Mesendoderm (in vitro differentiated cells): ENCODE data around the gene DDX50. TPM values are rescaled to one million over a fixed set of nuclear protein-coding genes. Genes with fewer than 3 reads are reported as not detected.
A peak's percentile ranks its signal among the peaks of the same experiment; 100 is the strongest.

ENCODE experiments used
- DNase-seq: peaks from one replicate; pipeline ENCODE4 v3.0.0; 2013
- H2AK5ac ChIP-seq: 2 replicates; pipeline ENCODE4 v1.6.1; 2013; ENCODE audit warnings: low read length, inconsistent platforms
- H2BK120ac ChIP-seq: 2 replicates; pipeline ENCODE4 v1.6.1; 2013; ENCODE audit warnings: low read depth, mild to moderate bottlenecking, low read length, moderate library complexity, mixed read lengths
- H2BK15ac ChIP-seq: replicated peaks from 2 replicates; pipeline ENCODE4 v1.6.1; 2013; ENCODE audit warnings: low read depth, mild to moderate bottlenecking, moderate library complexity
- H2BK5ac ChIP-seq: 2 replicates; pipeline ENCODE4 v1.6.1; 2013; ENCODE audit warnings: low read length, inconsistent platforms
- H3K18ac ChIP-seq: 2 replicates; pipeline ENCODE4 v1.6.1; 2013; ENCODE audit warnings: mild to moderate bottlenecking, low read length, mixed read lengths
- H3K23ac ChIP-seq: one replicate; pipeline ENCODE4 v1.6.1; 2013; ENCODE audit warnings: low read length
- H3K27ac ChIP-seq: 2 replicates; pipeline ENCODE4 v1.5.1; 2013; ENCODE audit warnings: low read depth, mild to moderate bottlenecking, inconsistent platforms, low read length, moderate library complexity
- H3K27me3 ChIP-seq: 2 replicates; pipeline ENCODE4 v1.6.1; 2013; ENCODE audit warnings: low read length, control low read depth, mild to moderate bottlenecking, inconsistent platforms; ENCODE audit not compliant: insufficient read depth, poor library complexity
- H3K36me3 ChIP-seq: 2 replicates; pipeline ENCODE4 v1.6.1; 2013; ENCODE audit warnings: low read length, inconsistent platforms; ENCODE audit not compliant: control insufficient read depth, insufficient read depth
- H3K4ac ChIP-seq: one replicate; pipeline ENCODE4 v1.6.1; 2013; ENCODE audit warnings: low read depth, mild to moderate bottlenecking, low read length, moderate library complexity
- H3K4me1 ChIP-seq: 2 replicates; pipeline ENCODE4 v1.6.1; 2013; ENCODE audit warnings: low read depth, low read length, inconsistent platforms; ENCODE audit not compliant: control insufficient read depth
- H3K4me2 ChIP-seq: 2 replicates; pipeline ENCODE4 v1.6.1; 2013; ENCODE audit warnings: low read length
- H3K4me3 ChIP-seq: 2 replicates; pipeline ENCODE4 v1.5.1; 2013; ENCODE audit warnings: mild to moderate bottlenecking, low read length
- H3K56ac ChIP-seq: one replicate; pipeline ENCODE4 v1.6.1; 2013; ENCODE audit warnings: low read length
- H3K79me1 ChIP-seq: 2 replicates; pipeline ENCODE4 v1.6.1; 2013; ENCODE audit warnings: low read length, inconsistent platforms
- H3K79me2 ChIP-seq: 2 replicates; pipeline ENCODE4 v1.6.1; 2013; ENCODE audit warnings: mild to moderate bottlenecking, low read length; ENCODE audit not compliant: control insufficient read depth, insufficient read depth
- H3K9ac ChIP-seq: 2 replicates; pipeline ENCODE4 v1.6.1; 2013; ENCODE audit warnings: low read length, inconsistent platforms
- H4K5ac ChIP-seq: one replicate; pipeline ENCODE4 v1.6.1; 2013; ENCODE audit warnings: low read length
- H4K8ac ChIP-seq: one replicate; pipeline ENCODE4 v1.6.1; 2013; ENCODE audit warnings: low read depth, mild to moderate bottlenecking, control low read depth, low read length, moderate library complexity
- WGBS: extraction: QIAGEN DNeasy Blood & Tissue Kit; methylation state at CpG from one replicate; pipeline ENCODE4 v1.1.7; 2013; ENCODE audit warnings: low lambda C conversion rate, missing lambda C conversion rate; ENCODE audit not compliant: insufficient coverage; ENCODE audit errors: extremely low coverage; 5-methylcytosine and 5-hydroxymethylcytosine counted together
- polyA plus RNA-seq, 2 experiments: library from polyadenylated mRNA; stranded (reverse); fragments of 200-250 nt; gene quantifications; one replicate each; pipeline ENCODE4 v1.2.3, GENCODE V29; 2013

Gene DDX50, protein sequence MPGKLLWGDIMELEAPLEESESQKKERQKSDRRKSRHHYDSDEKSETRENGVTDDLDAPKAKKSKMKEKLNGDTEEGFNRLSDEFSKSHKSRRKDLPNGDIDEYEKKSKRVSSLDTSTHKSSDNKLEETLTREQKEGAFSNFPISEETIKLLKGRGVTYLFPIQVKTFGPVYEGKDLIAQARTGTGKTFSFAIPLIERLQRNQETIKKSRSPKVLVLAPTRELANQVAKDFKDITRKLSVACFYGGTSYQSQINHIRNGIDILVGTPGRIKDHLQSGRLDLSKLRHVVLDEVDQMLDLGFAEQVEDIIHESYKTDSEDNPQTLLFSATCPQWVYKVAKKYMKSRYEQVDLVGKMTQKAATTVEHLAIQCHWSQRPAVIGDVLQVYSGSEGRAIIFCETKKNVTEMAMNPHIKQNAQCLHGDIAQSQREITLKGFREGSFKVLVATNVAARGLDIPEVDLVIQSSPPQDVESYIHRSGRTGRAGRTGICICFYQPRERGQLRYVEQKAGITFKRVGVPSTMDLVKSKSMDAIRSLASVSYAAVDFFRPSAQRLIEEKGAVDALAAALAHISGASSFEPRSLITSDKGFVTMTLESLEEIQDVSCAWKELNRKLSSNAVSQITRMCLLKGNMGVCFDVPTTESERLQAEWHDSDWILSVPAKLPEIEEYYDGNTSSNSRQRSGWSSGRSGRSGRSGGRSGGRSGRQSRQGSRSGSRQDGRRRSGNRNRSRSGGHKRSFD
- polyA plus RNA-seq (2013, experiment 1 of 2), result 28.4 TPM
- polyA plus RNA-seq (2013, experiment 2 of 2), result 28.8 TPM

DNA sequence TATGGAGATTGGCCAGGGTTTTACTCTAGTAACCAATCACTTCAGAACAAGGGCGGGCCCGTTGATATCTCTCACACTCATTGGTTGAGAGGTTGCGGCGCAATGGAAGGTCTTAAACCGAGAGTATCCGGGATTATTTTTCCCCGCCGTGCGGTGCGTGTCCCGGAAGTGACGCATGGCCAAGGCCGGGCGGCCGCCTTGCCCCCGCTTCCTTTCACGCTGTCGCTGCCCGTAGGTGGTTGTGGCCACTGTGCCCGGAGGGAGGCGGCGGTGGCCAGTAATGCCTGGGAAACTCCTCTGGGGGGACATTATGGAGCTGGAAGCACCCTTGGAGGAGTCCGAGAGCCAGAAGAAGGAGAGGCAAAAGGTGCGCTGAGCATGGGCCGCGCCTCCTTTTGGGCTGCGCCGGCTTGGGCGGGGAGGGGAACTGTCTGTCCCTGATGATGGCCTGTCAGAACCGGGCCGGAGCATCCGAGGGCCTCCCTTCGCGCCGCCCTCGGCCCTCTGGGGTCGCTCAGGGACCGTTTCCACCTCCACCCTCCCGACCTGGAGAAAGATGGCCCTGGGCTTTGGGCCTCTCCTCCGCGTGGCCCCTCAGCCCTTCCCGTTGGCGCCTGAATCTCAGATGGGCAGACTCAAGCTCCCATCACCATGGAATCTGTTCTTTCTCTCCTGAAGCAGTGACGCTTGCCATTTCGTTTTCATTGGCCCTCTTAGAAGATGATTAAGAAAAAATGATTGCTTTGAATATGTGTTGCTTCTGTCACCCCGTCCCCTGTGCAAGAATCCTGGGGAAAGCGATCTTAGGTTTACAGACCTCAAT, at the start of gene DDX50:
Gene DDX50, plus strand, starts transcription at position 211 of the 823 bp plus-strand sequence. Its CDS starts 70 bp downstream, at position 281.
- Histone ChIP-seq H3K27ac (peak within 1 kb of the TSS; percentile 96), H2BK5ac (peak within 1 kb of the TSS; percentile 61), H3K56ac (peak within 1 kb of the TSS; percentile 95), H4K8ac (peak within 1 kb of the TSS; percentile 68), H3K9ac (peak within 1 kb of the TSS; percentile 82), H2AK5ac (no peak within 1 kb of the TSS), H3K4me3 (peak within 1 kb of the TSS; percentile 43), H3K23ac (peak within 1 kb of the TSS; percentile 3), H3K79me1 (peaks cover 2% of the 10 kb centered on the region), H3K79me2 (peaks cover 13% of the 10 kb centered on the region), H3K4me2 (peak within 1 kb of the TSS; percentile 96), H3K4ac (peak within 1 kb of the TSS; percentile 40), H3K36me3 (no peaks in the 10 kb centered on the region), H4K5ac (peak within 1 kb of the TSS; percentile 98), H2BK120ac (no peak within 1 kb of the TSS), H2BK15ac (no peak within 1 kb of the TSS), H3K27me3 (no peaks in the 10 kb centered on the region), H3K18ac (peak within 1 kb of the TSS; percentile 81), H3K4me1 (peaks cover 2% of the 10 kb centered on the region)
- WGBS, result no CpG with 5 or more reads among the region's 47 CpGs
- DNase-seq, result peak; percentile 100

DNA sequence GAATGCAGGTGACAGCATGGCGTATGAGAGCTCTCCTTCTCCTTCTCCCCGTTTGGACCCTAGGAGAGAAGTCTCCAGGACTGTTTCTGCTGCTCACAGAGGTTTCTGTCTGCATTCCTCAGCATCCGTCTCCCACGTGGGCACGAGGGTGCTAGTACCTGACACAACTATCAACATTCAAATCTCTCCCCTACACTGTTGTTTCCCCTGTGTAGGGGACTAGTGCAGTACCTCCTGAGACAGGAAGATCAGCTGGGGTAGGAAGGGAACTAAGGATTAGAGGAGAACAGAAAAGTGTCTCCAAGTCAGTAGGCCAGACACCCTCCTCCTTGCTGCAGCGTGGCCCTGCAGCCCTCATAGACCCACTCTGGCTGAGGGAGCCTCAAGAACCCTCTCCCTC, 44.8 kb upstream of the DDX50 start:
- H3K79me2 ChIP-seq, result no peaks in the 10 kb centered on the region
- H3K79me1 ChIP-seq, result no peaks in the 10 kb centered on the region
- no peak overlapping the region for H3K18ac ChIP-seq
- no peak overlapping the region for H2BK5ac ChIP-seq
- H3K4me3 ChIP-seq, result no peak overlapping the region
- H4K5ac ChIP-seq, result no peak overlapping the region
- H2BK15ac ChIP-seq, result no peak overlapping the region
- H3K23ac ChIP-seq, result no peak overlapping the region
- H2BK120ac ChIP-seq, result no peak overlapping the region
- no peak overlapping the region for H4K8ac ChIP-seq
- no peak for DNase-seq
- H3K9ac ChIP-seq, result no peak overlapping the region
- no peak overlapping the region for H2AK5ac ChIP-seq
- H3K56ac ChIP-seq, result peak overlapping the region; percentile 3
- H3K27me3 ChIP-seq, result no peaks in the 10 kb centered on the region
- WGBS, result no CpG with 5 or more reads among the region's 6 CpGs
- H3K4ac ChIP-seq, result no peak overlapping the region
- no peak overlapping the region for H3K4me2 ChIP-seq
- H3K36me3 ChIP-seq, result no peaks in the 10 kb centered on the region
- no peaks in the 10 kb centered on the region for H3K4me1 ChIP-seq
- H3K27ac ChIP-seq, result no peak overlapping the region

DNA sequence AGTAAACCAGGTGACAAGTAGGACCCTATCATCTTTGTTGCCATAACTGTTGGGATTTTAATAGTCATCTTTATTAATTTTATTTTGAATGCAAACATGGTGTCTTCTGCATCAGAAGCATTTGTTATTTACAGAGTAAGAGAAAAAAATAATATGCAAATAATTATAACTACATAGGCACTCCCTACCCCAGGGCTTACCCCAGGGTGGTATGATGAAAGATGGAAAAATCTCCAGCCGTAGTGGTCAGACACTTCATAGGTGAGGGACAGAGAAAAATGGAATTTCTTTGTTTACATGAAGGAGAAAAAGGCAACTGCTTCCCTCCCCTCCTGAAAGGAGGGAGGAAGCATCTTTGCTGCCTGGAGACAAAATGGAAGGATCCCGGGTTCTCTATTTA, 44.1 kb upstream of the DDX50 start:
- H3K18ac ChIP-seq, result no peak overlapping the region
- no peak for DNase-seq
- no peaks in the 10 kb centered on the region for H3K4me1 ChIP-seq
- H4K5ac ChIP-seq, result no peak overlapping the region
- H2AK5ac ChIP-seq, result no peak overlapping the region
- no peak overlapping the region for H3K56ac ChIP-seq
- no peaks in the 10 kb centered on the region for H3K79me2 ChIP-seq
- no peaks in the 10 kb centered on the region for H3K36me3 ChIP-seq
- H2BK5ac ChIP-seq, result no peak overlapping the region
- no peak overlapping the region for H3K27ac ChIP-seq
- H2BK15ac ChIP-seq, result no peak overlapping the region
- no peak overlapping the region for H3K23ac ChIP-seq
- no peak overlapping the region for H4K8ac ChIP-seq
- H3K4ac ChIP-seq, result no peak overlapping the region
- H2BK120ac ChIP-seq, result no peak overlapping the region
- no peak overlapping the region for H3K4me3 ChIP-seq
- no CpG with 5 or more reads among the region's 2 CpGs for whole genome bisulfite sequencing
- no peaks in the 10 kb centered on the region for H3K27me3 ChIP-seq
- no peaks in the 10 kb centered on the region for H3K79me1 ChIP-seq
- H3K9ac ChIP-seq, result no peak overlapping the region
- H3K4me2 ChIP-seq, result no peak overlapping the region

DNA sequence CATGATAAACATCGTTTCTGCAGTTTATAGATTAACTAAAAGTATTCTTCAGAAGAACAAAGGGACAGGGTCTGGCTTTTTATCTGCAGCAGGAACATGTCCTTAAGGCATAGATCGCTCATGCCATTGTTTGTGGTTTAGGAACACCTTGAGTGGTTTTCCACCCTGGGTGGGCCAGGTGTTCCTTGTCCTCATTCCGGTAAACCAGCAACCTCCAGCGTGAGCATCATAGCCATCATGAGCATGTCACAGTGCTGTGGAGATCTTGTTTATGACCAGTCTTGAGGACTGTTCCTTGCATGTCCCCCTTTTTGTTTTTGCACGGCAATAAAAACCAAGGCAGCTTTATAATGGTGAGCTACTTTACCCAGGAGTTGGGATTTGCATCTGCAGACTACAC, 39.9 kb upstream of the DDX50 start:
- Histone ChIP-seq H3K4ac (no peak overlapping the region), H2BK15ac (no peak overlapping the region), H3K4me3 (no peak overlapping the region), H3K23ac (no peak overlapping the region), H3K36me3 (no peaks in the 10 kb centered on the region), H4K5ac (no peak overlapping the region), H4K8ac (no peak overlapping the region), H3K4me1 (no peaks in the 10 kb centered on the region), H3K79me2 (no peaks in the 10 kb centered on the region), H3K27me3 (no peaks in the 10 kb centered on the region), H3K4me2 (no peak overlapping the region), H2BK5ac (no peak overlapping the region), H3K9ac (no peak overlapping the region), H3K18ac (no peak overlapping the region), H2AK5ac (no peak overlapping the region), H2BK120ac (no peak overlapping the region), H3K27ac (no peak overlapping the region), H3K56ac (no peak overlapping the region), H3K79me1 (no peaks in the 10 kb centered on the region)
- peak; percentile 58 for DNase-seq
- WGBS, result no CpG with 5 or more reads among the region's 5 CpGs

DNA sequence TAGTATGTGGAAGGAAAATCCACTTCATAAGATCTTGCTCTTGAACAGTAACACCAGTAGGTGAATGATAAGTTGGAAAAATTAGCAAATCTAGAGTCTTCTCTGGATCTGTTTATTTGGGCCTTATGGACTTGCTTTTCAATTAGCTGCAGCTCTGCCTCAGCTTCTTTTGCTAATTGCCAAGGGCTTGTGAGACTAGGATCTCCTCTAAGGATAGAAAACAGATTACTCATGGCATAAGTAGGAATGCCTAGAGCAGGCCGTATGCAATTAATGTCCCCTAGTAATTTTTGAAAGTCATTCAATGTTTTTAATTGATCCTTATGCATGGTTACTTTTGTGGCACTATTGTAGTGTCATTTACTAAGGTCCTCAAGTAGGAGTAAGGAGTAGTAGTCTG, 36.5 kb upstream of the DDX50 start:
- Histone ChIP-seq H3K79me1 (no peaks in the 10 kb centered on the region), H3K4me3 (no peak overlapping the region), H2BK5ac (no peak overlapping the region), H3K4ac (no peak overlapping the region), H2BK15ac (no peak overlapping the region), H2AK5ac (no peak overlapping the region), H3K27ac (no peak overlapping the region), H4K8ac (no peak overlapping the region), H3K4me2 (no peak overlapping the region), H3K79me2 (no peaks in the 10 kb centered on the region), H3K23ac (no peak overlapping the region), H3K56ac (no peak overlapping the region), H3K36me3 (no peaks in the 10 kb centered on the region), H2BK120ac (no peak overlapping the region), H4K5ac (no peak overlapping the region), H3K18ac (no peak overlapping the region), H3K9ac (no peak overlapping the region), H3K27me3 (no peaks in the 10 kb centered on the region), H3K4me1 (no peaks in the 10 kb centered on the region)
- WGBS, result no CpG with 5 or more reads among the region's 1 CpG
- DNase-seq, result no peak
